NCI-H345 treated with DMSO at 0.1 percent for 48 hours (cell line): Measurements from ENCODE around the gene DHRS2.
A peak's percentile ranks its signal among the peaks of the same experiment; 100 is the strongest.
"Not testable (repeated sequence)": the region's sequence is repeated elsewhere in the genome, so short reads cannot be mapped to it uniquely, and the experiment has no call there.

Source experiments
- DNase-seq: peaks from one replicate; lab custom pipeline; 2025; ENCODE audit not compliant: unreplicated experiment; lab: John Stamatoyannopoulos, UW

The DHRS2 gene

DNA sequence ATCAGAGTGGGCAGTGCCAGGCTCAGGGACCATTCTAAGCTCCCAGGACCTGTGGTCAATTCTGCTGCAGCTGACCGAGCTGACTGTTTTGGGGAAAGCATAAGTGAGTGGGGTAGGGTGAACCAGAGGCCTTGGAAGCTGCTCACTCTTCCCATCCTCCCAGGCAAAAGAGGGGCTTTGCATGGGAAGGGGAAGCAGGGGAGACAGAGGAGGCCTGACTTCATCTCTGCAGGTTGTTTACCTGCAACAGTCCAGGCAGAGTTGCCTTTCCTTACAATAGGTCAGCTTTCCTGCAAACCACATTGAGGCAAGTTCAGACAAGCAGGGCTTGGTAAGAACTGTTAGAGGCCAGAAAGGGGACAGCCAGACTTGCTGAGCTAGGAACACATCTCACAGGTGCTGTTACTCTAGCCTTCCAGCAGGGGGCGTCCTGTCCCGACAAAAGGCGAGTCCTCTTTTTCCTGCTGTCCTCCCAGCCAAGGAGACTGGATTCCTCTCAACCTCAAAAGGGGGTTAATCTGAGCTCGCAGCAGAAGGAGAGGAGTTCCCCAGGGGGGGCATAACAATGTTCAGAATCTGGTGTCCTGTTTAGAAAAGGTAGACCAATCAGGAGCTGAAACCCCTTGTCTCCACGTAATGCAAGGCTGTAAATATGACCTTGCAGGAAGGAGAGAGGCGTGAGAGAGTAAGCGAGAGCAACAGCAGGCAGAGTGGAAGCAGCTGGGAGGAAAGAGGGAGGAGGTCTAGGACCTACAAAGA lies 4.3 kb upstream of the DHRS2 start:
- peak; percentile 3 for DNase-seq

DNA sequence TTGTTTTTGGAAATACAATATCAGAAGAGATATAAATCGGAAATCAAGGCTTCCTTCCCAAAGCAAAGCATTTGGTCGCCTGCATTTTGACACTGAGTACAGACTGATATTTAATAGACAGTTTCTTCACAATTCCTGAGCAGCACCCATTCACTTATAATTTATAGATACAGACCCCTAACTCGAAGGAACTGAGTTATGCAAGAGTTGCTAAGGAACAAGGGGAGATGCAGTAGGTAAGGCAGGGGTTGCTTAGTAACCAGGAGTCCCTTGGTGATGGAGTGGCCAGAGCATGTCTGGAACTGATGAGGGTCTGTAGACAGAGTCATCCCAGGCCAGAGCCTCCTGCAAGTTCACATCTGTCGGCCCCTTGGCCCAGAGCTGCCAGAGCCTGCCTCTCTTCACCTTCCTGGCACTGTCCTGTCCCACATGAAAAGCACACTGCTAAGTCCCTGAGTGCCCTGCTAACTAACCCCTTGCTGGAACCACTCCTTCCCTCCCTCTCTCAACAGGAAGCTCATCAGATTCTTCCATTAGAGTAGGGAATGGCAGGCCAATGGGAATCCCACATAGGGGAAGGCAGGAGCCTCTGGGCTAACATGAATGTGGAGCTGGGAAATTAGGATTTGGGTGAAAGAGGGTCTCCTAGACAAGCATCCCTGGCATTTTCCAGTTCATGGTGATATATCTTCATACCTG lies 3.6 kb upstream of the DHRS2 start:
- no peak for DNase-seq

DNA sequence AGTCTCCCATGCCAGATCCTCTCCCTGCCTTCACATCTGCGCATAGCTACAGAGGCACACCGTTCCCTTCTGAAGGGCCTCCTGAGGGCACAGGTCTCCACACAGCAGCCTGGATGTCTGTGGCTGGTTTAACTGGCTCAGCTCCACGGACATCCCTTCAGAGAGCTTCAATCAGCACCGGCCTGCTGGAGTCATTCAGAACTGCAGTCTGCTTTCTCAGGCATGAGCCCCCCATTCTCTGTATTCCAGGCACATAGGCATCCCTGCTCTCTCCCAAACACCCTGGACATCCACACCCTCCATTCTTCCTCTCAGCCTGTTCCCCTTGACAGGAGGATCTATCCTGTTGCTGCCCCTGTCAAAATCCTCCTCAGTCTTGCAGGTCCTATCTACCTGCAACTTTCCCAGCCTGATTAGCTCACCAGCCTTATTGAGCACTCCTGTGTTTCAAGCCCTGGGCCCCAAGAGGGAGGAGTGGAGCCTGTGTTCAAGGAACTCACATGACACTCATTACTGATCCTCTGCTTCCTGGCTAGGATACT lies 2.9 kb upstream of the DHRS2 start:
- no peak for DNase-seq

DNA sequence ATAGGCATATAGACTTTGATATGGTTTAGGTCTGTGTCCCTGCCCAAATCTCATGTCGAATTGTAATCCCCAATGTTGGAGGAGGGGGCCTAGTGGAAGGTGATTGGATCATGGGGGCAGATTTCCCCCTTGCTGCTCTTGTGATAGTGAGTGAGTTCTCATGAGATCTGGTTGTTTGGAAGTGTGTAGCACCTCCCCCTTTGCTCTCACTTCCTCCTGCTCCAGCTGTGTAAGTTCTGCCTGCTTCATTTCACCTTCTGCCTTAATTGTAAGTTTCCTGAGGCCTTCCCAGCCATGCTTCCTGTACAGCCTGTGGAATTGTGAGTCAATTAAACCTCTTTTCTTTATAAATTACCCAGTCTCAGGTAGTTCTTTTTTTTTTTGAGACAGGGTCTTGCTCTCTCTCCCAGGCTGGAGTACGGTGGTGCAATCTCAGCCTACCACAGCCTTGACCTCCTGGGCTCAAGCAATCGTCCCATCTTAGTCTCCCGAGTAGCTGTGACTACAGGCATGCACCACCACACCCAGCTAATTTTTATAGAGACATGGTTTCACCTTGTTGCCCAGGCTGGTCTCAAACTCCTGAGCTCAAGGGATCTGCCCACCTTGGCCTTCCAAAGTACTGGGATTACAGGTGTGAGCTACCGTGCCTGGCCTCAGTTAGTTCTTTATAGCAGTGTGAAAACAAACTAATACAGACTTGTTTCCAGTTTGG lies 1.3 kb upstream of the DHRS2 start:
- not testable (repeated sequence) for DNase-seq

DNA sequence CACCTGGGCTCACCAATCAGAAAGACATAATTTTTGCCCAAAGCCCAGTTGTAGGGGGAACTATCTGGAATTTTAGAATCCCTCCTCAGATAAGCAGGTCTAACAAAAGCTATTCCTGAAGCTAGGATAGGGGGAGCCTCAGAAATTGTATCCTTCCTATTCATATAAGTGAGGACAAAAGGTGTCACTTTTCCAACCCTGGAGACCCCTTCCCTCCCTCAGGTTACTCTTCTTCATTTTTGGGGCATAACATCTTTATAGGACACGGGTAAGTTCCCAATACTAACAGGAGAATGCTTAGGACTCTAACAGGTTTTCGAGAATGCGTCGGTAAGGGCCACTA lies 1.1 kb downstream of the DHRS2 start:
- not testable (repeated sequence) for DNase-seq

DNA sequence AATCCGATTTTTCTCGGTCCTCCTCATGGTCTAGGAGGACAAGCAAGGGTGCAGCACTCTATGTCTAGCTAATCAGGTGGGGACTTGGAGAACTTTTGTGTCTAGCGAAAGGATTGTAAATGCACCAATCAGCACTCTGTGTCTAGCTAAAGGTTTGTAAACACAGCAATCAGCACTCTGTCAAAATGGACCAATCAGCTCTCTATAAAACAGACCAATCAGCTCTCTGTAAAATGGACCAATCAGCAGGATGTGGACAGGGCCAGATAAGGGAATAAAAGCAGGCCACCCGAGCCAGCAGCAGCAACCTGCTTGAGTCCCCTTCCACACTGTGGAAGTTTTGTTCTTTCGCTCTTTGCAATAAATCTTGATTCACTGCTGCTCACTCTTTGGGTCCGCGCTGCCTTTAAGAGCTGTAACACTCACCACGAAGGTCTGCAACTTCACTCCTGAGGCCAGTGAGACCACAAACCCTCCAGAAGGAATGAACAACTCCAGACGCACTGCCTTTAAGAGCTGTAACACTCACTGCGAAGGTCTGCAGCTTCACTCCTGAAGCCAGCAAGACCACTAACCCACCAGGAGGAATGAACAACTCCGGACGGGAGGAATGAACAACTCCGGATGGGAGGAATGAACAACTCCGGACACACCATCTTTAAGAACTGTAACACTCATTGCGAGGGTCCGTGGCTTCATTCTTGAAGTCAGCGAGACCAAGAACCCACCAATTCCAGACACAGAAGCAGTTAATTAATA lies 1.7 kb downstream of the DHRS2 start:
- not testable (repeated sequence) for DNase-seq

DNA sequence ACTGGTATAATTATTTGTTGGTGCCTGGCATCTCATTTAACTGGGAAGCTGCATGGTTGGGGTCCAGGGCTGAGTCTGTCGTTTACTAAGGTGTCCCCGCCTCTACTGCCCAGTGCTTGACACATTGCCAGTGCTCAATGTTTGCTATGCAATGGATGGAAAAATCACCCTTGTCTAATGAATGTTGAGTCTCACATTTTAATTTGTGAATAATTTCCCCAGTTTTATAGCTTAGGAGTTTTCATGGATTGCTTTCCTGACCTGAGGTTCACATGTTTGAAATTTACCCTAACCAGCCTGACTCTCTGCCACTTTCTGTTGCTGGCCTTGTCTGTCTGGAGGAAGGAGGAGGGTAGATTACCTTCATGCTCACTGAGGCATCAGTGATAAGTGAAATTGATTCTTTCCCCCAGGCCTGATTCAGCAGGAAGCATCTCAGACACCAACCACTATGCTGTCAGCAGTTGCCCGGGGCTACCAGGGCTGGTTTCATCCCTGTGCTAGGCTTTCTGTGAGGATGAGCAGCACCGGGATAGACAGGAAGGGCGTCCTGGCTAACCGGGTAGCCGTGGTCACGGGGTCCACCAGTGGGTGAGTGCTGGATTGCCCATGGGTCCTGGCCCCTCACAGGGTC lies 2.4 kb downstream of the DHRS2 start:
- DNase-seq: no peak

DNA sequence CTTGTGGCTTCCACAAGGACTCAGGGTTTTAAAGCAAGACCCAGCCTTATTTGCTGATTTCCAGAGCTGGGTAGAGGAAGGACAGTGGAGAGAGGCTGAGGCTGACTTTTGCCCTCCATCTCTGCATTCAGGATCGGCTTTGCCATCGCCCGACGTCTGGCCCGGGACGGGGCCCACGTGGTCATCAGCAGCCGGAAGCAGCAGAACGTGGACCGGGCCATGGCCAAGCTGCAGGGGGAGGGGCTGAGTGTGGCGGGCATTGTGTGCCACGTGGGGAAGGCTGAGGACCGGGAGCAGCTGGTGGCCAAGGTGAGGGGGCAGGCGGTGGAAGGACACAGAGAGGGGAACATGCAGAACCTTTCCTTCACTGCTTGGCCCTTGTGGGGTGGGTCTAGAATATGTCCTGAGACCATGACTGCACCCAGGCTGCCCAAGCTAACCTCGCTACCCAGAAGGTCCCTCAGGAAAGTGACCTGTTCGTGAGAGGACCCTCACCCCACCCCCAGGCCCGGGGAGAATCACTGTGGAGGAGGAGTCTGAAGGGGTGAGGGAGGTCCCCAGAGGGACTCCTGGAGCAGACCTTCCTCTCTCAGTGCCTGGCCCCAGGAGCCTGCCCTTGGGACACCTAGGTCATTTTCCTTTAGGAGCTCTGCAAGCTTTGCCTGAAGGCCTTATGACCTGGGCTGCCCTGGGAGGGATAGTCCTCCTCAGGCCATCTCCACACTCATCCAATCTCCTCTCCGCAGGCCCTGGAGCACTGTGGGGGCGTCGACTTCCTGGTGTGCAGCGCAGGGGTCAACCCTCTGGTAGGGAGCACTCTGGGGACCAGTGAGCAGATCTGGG lies 3.1 kb downstream of the DHRS2 start:
- DNase-seq: no peak

DNA sequence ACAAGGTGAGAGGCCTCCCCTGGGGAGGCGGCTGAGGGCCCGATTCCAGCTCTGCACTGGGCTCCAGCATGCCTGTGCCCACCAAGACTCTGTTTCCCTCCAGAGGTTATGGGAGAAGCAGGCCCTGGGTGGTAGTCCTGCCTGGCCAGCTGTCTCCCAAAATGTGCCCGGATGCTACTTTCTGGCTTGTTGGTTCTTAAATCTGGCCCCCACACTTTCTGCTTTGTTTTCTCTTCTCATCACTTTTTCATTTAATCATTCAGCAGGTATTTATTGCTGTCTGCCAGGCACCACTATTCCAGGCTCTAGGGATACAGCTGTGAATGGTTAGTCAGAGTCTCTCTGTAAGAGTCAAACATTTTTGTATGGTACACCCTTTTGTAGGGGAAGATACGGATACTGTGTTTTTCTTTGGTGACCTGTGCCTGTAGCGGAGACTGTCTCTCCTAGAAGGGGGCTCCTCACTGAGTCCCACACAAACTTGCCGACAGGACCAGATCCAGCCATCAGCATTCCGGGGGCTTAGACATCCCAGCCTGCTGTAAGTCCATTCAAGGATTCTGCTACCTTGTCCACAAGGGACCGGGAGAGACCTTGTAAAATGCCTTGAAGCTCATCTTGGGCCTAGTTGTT lies 3.8 kb downstream of the DHRS2 start:
- no peak for DNase-seq

DNA sequence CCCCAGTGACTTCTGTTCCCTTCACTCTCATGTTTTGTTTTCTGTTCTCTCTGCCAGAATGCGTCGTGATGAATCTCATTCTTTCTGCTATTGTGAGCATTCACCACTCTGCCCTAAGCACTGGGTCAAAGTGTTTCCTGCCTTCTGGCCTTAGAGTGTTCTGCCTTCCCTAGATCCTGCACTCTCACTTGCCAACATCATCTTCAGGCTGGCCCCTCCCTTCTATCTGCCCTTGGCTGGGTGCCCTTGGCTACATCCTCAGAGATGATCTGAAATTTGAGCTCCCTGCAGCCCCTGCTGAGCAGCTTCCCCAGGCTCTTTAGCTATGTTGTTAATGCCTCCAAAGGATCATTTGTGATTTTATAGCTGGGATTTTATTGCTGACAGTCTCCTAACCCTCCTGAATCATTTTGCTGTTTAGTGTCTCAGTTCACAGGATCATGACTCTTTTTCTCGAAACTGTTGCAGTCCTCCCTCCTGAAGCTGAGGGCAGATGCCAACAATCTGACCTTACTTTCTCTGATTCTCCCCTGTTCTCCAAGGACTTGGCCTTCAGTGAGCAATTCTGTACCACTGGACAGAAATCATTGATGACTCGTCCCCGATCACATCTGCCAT lies 4.5 kb downstream of the DHRS2 start:
- DNase-seq: peak; percentile 3

DNA sequence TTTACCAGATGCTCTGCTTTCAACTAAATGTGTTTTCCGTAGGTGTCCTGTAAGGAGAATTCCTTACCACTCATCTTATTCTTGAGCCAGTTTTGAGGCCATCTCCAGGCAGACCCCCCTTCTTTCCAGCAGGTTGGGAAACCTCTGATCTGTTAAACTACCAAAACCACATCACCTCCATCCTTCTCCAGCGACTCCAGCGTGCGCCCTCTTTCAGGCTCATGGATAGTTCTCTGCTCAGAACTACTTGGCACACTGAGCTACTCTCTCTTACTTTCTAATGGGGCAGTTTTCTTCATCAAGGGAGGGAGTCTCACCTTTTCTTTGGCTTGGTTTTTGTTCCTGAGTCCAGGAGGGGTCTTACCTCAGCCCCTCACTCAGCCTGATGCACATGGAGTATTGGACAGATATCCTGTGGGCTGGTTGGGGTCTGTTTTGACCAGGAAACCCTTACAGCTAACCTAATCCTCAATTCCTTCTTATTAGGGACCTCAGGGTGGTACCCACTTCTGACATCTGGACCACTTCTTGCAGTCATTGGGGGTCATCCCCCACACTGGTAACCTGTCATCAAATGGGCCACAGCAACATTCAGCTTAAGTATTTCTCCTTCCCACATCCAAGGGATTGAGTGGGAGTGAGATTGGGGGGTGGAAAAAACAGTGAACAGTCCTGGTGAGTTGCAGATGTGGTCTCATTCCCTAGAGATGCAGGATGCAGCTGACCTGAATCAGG lies 5.2 kb downstream of the DHRS2 start:
- DNase-seq: no peak

DNA sequence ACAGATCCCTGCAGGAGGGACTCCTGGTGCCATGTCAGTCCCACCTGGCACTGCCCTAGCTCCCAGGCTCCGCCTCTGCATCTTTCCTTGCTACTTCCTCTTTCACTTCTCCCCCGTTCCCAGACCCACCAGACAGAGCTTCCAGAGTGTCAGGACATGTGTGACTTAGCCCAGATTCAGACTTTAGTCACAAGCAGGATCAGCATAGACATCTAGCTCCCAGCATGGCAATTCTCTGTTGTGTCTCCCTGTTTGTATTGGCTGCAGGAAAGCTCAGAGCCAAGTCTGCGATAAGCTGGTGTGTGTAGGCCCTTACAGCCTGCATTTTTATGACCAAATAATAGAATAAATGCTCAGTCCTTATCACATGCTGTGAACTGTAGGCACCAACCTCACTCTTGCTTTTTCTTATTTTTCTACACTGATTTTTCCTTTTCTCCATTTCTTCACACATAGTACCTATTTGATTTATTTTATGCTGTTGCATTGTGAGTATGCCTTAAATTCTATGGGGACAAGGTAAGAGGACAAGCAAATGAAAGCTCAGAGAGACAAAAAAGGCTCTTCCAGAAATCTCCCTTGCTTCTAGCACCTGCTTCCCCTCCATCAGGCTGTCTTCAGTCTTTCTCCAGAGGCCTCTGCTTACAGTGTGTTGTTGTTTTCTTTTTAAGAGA lies 5.9 kb downstream of the DHRS2 start:
- DNase-seq: no peak

DNA sequence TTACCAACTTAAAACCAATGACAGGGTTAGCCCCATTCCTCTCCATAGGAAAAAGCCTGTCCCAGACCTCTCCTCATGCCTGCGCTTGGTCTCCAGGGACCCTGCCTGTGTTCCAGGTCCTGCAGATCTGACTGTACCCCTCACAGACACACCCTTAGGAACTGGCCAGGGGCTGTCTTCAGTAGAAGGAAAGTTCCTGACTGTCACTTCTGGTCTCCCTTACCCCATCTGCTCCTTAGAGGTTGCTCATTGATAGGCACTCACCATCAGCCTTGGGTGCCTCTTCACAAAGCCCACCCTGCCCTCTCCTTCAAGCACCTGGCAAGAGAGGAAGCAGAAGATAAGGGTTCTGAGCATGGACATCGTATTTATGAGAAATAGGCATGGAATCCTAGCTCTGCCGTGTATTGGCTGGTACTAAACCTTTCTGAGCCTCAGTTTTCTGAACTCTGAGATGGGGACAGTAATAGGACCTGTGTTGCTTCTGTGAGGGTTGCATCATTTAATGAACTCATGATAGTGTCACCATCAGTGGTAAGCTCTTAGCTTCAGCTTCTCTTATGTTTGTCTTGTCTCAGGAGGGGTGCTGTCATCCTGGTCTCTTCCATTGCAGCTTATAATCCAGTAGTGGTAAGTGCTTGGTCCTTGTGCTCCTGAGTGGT lies 7.5 kb downstream of the DHRS2 start:
- no peak for DNase-seq

DNA sequence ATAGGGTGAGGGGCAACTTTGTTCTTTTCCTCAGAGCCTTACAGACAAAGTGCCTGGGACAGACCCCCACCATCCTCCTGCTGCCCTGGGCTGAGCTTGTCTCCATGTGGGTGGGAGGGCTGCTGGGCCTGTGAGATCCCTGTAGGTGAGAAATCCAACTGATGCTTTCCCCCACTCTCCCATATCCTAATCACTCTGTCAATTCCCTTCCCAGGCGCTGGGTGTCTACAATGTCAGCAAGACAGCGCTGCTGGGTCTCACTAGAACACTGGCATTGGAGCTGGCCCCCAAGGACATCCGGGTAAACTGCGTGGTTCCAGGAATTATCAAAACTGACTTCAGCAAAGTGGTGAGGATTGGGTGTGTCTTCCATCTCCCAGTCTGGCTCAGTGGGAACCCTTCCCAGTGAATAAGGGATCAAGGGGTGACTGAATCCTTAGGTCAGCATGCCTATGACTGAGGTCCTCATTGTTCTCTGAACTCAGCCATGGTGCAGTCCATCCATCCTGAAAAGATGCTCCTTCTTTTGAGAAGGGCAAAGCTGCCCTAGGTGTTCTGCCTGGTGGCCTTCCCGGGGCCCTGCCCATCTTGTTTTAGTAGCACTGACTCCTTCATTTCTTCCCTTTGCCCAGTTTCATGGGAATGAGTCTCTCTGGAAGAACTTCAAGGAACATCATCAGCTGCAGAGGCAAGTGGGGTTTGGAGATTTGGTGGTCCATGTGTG lies 8.2 kb downstream of the DHRS2 start:
- DNase-seq: no peak

DNA sequence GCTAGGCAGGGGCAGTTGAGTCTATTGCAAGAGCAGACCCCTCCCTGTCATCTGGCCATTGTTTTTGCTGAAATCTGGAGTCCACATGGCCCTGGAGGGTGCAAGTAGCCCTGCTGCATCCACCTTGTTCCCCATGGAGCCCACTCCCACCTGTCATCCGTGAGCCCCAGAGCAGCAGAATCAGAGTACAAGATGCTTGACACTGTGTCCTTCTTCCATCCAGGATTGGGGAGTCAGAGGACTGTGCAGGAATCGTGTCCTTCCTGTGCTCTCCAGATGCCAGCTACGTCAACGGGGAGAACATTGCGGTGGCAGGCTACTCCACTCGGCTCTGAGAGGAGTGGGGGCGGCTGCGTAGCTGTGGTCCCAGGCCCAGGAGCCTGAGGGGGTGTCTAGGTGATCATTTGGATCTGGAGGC lies 8.8 kb downstream of the DHRS2 start:
- no peak for DNase-seq

DNA sequence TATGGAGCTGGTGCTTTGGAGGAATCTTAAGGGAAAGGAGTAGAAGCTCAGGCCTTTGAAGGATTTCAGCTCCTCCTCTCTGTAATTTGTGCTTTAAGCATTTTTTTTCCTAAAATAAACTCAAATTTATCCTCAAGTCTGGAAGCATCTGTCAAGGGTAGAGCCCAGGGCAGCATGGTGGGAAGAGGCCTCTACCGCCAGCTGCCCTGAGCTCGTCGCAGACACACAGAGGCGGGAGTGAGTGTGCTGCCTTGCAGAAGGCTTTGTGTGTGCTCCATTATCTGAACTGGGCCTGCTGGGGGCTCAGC lies 9.3 kb downstream of the DHRS2 start:
- no peak for DNase-seq
